CD4-positive, alpha-beta T cell treated with Interferon alpha-2 for 1 hour (primary cell): ENCODE results near the gene RHOBTB3.

Experiments used
- DNase-seq, 2 donors: peaks; one replicate each; pipeline ENCODE4 v3.0.0-alpha.2; 2020 to 2022

The RHOBTB3 gene

GRCh38 chr5:95733107-95733665 lies 2.0 kb downstream of the RHOBTB3 start:
- DNase-seq: no peak

DNA sequence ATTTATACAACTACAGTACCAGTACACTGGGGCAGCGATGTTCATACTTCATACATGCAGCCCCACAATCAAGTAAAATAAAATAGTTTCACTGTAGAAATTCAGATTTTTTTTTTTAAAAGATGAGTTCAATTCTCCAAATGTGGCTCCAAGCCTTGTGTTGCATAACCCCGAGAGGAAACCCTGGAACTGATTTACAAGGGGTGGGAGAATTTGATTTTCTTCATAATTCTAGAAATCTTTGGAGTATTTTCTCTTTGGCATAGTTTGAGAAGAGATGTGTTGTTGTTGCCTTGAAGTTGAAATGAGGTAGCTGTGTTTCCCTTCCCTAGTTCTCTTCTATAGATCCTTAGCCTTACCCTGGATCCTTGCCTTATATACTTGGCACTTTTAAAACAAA lies 3.1 kb downstream of the RHOBTB3 start:
- no peak for DNase-seq

- DNase-seq: no peak
Measured at GRCh38 chr5:95734906-95735305, 3.8 kb downstream of the RHOBTB3 start.

- DNase-seq: no peak
Measured at GRCh38 chr5:95735406-95735805, 4.3 kb downstream of the RHOBTB3 start.

GRCh38 chr5:95738072-95738471 lies 6.9 kb downstream of the RHOBTB3 start:
- DNase-seq: no peak

DNA sequence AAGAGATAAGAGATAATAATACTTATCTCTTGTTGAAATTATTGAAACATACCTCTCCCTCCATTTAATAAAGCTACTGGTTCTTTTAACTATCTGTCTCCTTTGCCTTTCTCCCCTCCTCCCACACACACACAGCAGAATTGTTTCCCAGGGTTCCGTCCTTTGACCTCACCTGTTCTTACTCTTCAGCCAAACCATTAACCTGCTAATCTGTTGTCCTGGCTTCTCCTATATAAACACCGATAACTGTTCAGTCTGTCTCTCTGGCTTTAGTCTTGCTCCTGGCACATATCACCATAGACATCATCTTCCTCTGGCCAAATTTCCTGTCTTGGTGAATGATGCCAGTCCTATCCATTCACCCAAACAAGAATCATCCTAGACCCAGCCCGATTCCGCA lies 7.7 kb downstream of the RHOBTB3 start:
- no peak for DNase-seq

- no peak for DNase-seq
Measured at GRCh38 chr5:95739857-95740256, 8.7 kb downstream of the RHOBTB3 start.

DNA sequence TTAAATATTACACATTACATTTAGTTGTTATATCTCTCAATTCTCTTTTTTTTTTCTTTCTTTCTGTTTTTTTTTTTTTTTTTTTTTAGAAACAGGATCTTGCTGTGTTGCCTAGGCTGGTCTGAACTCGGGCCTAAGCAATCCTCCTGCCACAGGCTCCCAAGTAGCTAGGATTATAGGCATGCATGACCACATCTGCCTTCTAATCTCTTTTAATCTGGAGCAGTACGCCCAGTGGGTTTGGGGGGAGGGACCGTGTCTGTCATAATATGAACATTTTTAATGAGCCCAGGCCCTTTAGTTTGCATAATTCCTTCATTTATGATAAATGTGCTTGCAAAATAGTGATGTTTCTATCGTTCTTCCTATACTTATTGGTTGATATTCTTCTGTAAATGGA lies 10.3 kb downstream of the RHOBTB3 start:
- no peak for DNase-seq

DNA sequence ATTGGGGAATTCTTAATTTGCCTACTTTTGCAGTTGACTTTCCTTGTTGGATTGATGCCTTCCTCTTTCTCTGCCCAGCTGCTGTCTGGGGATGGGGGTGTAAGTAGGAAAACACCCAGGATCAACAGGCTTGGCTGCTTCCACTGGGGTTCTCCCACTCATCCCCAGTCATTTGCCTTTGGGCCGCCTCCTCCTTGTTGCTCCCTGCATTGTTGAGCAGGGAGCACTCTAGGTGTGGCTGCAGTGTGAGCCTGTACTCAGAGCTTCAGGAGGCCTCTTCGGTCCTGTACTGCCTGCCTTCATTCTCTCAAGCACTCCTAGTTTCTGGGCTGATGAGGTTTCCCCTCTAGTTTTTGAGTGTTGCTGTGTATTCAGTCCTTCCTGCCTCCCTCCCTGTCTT lies 12.1 kb downstream of the RHOBTB3 start:
- no peak for DNase-seq

DNA sequence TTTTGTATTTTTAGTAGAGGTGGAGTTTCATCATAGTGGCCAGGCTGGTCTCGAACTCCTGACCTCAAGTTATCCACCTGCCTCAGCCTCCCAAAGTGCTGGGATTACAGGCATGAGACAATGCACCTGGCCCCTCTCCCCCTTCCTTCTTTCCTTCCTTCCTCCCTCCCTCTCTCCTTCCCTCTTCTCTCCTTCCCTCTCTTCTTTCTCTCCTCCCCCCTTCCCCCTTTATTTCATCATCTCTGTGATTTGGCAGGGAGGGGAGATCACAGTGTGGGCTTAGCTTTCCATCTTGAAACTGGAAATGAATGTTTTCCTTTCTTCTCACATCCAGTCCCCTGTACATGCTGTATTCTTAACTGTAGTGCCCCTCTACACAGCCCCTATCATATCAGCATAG lies 12.7 kb downstream of the RHOBTB3 start:
- DNase-seq: no peak

GRCh38 chr5:95746194-95746593 lies 15.1 kb downstream of the RHOBTB3 start:
- DNase-seq: no peak

- DNase-seq: no peak
Measured at GRCh38 chr5:95746722-95747679, 15.9 kb downstream of the RHOBTB3 start.

GRCh38 chr5:95748133-95748532 lies 17.0 kb downstream of the RHOBTB3 start:
- no peak for DNase-seq

GRCh38 chr5:95754545-95754944 lies 23.4 kb downstream of the RHOBTB3 start:
- no peak for DNase-seq

- no peak for DNase-seq
Measured at GRCh38 chr5:95759005-95759404, 27.9 kb downstream of the RHOBTB3 start.

GRCh38 chr5:95759634-95760033 lies 28.5 kb downstream of the RHOBTB3 start:
- DNase-seq: no peak

GRCh38 chr5:95760273-95761191 lies 29.4 kb downstream of the RHOBTB3 start:
- peak in 1 of 2 donors; percentile 55 for DNase-seq

- DNase-seq: no peak
Measured at GRCh38 chr5:95761771-95762651, 30.9 kb downstream of the RHOBTB3 start.

- DNase-seq: no peak
Measured at GRCh38 chr5:95762652-95763041, 31.5 kb downstream of the RHOBTB3 start.

DNA sequence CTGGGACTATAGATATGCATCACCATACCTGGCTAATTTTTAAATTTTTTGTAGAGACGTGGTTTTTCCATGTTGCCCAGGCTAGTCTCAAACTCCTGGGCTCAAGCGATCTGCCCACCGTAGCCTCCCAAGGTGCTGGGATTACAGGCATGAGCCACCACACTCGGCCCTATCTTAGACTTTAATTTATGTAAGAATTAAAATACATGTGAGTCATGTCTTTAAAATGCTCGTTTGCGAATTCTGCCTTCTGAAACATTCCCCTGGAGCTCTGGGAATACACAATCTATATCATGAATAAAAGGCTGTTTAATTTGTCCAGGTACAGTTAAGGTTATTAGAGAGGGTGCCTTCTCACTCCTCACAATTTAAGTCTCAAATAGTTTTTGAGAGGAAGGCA lies 32.8 kb downstream of the RHOBTB3 start:
- DNase-seq: no peak

DNA sequence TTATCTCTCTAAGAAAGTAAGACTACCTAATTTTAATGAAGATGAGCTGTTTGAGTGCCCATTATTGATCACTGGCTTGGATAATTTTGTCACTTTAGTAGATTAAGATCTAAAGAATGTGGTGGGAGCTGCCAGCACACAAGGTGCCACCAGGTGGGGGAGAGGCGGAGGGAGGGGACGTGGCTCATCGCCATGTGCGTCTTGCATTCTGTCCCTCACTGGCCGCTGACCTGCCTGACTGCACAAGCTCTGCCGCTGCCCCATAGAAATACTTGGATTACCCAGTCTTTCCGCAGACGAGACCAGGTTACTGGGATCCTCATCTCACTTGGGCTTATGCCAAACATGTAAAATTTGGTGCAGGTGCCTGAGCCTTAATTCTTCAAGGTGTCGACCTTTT lies 37.6 kb downstream of the RHOBTB3 start:
- no peak for DNase-seq
